ENCODE results near the gene FBXO2.

DNA sequence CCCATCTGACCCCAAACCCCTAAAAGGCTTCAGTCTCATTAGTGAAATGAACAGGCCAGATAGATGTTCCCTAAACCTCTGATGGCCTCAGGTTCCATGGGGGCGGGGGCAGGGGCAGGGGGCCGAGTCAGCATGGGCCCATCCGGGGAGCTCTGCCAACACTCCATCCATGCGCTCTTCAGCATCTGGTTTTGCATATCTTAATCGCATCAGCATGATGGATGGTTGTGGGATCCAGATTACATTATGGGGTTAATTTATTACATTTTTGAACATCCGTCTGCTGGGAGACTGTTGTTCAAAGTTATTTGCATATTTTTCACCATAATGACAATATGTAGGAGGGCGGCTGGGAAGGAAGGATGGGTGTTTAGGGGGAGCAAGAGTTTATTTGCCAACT lies 29.8 kb upstream of the FBXO2 start:
- TF ChIP-seq, protein P1, sequence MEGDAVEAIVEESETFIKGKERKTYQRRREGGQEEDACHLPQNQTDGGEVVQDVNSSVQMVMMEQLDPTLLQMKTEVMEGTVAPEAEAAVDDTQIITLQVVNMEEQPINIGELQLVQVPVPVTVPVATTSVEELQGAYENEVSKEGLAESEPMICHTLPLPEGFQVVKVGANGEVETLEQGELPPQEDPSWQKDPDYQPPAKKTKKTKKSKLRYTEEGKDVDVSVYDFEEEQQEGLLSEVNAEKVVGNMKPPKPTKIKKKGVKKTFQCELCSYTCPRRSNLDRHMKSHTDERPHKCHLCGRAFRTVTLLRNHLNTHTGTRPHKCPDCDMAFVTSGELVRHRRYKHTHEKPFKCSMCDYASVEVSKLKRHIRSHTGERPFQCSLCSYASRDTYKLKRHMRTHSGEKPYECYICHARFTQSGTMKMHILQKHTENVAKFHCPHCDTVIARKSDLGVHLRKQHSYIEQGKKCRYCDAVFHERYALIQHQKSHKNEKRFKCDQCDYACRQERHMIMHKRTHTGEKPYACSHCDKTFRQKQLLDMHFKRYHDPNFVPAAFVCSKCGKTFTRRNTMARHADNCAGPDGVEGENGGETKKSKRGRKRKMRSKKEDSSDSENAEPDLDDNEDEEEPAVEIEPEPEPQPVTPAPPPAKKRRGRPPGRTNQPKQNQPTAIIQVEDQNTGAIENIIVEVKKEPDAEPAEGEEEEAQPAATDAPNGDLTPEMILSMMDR (IDR thresholded peaks at IDR 0.05): no peak
- no peak for TF ChIP-seq POLR2A (IDR thresholded peaks at IDR 0.05)
